MM.1S (cell line): ENCODE data around the gene SRGAP3.

Experiments
- DNase-seq: peaks from one replicate; pipeline ENCODE4 v3.0.0-alpha.2; 2015
- H2AFZ ChIP-seq: fragments of 300-600 bp; sonication (generic); 2 replicates; pipeline ENCODE4 v1.6.0; 2016; ENCODE audit warnings: antibody characterized with exemption, low read length
- H3F3A ChIP-seq: fragments of 300-600 bp; sonication (generic); 2 replicates; pipeline ENCODE4 v1.6.1; 2016; ENCODE audit warnings: mild to moderate bottlenecking, antibody characterized with exemption, low read length, moderate library complexity, mixed read lengths; ENCODE audit not compliant: insufficient read depth
- H3K27ac ChIP-seq: fragments of 300-600 bp; sonication (generic); 2 replicates; pipeline ENCODE4 v1.5.1; 2016; ENCODE audit warnings: mild to moderate bottlenecking, low read length
- H3K27me3 ChIP-seq: fragments of 300-600 bp; sonication (generic); replicated peaks from 2 replicates; pipeline ENCODE4 v1.6.0; 2016; ENCODE audit warnings: low read length; ENCODE audit not compliant: insufficient read depth
- H3K36me3 ChIP-seq: fragments of 300-600 bp; sonication (generic); replicated peaks from 2 replicates; pipeline ENCODE4 v1.6.1; 2016; ENCODE audit warnings: mild to moderate bottlenecking, low read length, mixed read lengths; ENCODE audit not compliant: insufficient read depth
- H3K4me1 ChIP-seq: fragments of 300-600 bp; sonication (generic); 2 replicates; pipeline ENCODE4 v1.6.1; 2016; ENCODE audit warnings: low read length, mixed read lengths
- H3K4me2 ChIP-seq: fragments of 300-600 bp; sonication (generic); 2 replicates; pipeline ENCODE4 v1.6.0; 2016; ENCODE audit warnings: low read depth, low read length
- H3K4me3 ChIP-seq: fragments of 300-600 bp; sonication (generic); 2 replicates; pipeline ENCODE4 v1.5.1; 2016; ENCODE audit warnings: low read length, mixed read lengths
- H3K79me2 ChIP-seq: fragments of 300-600 bp; sonication (generic); 2 replicates; pipeline ENCODE4 v1.6.1; 2016; ENCODE audit warnings: mixed run types, low read length, mixed read lengths
- H3K9ac ChIP-seq: fragments of 300-600 bp; sonication (generic); 2 replicates; pipeline ENCODE4 v1.6.1; 2016; ENCODE audit warnings: low read length, mixed read lengths
- H3K9me2 ChIP-seq: fragments of 300-600 bp; sonication (generic); replicated peaks from 2 replicates; pipeline ENCODE4 v1.6.1; 2016; ENCODE audit warnings: mild to moderate bottlenecking, low read length, mixed read lengths; ENCODE audit not compliant: insufficient read depth
- H3K9me3 ChIP-seq: fragments of 300-600 bp; sonication (generic); replicated peaks from 2 replicates; pipeline ENCODE4 v1.6.1; 2016; ENCODE audit warnings: mild to moderate bottlenecking, low read length, mixed read lengths; ENCODE audit not compliant: insufficient read depth
- H4K20me1 ChIP-seq: fragments of 300-600 bp; sonication (generic); 2 replicates; pipeline ENCODE4 v1.6.1; 2016; ENCODE audit warnings: mild to moderate bottlenecking, low read length, moderate library complexity, mixed read lengths; ENCODE audit not compliant: insufficient read depth
- CTCF ChIP-seq: fragments of 300-600 bp; sonication (generic); IDR thresholded peaks from 2 replicates; pipeline ENCODE4 v1.5.1; 2016; ENCODE audit warnings: antibody characterized with exemption, low read length, mixed read lengths
- EZH2 ChIP-seq: fragments of 300-600 bp; sonication (generic); optimal IDR thresholded peaks from 2 replicates; pipeline ENCODE3; 2017; ENCODE audit warnings: low read depth, mild to moderate bottlenecking, antibody characterized with exemption, low read length, mixed read lengths
- EZH2phosphoT487 ChIP-seq: fragments of 300-600 bp; sonication (generic); IDR thresholded peaks from 2 replicates; pipeline ENCODE4 v1.6.1; 2018; ENCODE audit warnings: antibody characterized with exemption, low read length

SRGAP3 gene

DNA sequence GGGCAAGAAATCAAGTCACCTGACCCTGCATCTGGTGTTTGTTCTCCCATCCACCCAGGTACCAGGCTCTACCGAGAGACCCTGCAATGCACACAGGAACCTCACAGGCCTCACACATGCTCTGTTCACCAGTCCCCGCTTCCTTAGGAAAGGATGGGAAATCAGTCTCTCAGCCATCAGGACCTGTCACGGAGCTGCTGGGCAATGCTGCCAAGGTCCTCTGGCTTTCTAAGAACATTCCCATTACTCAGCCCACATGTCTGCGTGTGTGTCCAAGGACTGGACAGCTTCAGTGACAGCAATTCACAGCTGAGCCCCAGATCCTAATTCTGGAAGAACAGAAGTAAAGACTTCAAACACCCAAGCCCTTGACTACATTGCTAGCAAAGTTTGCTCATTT lies 6.5 kb upstream of the SRGAP3 start:
- no peak overlapping the region for H3K27ac ChIP-seq
- no peak overlapping the region for H3K4me3 ChIP-seq
- TF ChIP-seq CTCF (no peak), EZH2phosphoT487 (no peak), EZH2 (no peak)
- no peaks in the 10 kb centered on the region for H3F3A ChIP-seq
- H3K27me3 ChIP-seq: no peaks in the 10 kb centered on the region
- no peaks in the 10 kb centered on the region for H3K36me3 ChIP-seq
- no peaks in the 10 kb centered on the region for H3K79me2 ChIP-seq
- no peaks in the 10 kb centered on the region for H3K9me2 ChIP-seq
- DNase-seq: no peak
- no peak overlapping the region for H2AFZ ChIP-seq
- H3K9ac ChIP-seq: no peak overlapping the region
- H3K9me3 ChIP-seq: no peaks in the 10 kb centered on the region
- H3K4me1 ChIP-seq: no peaks in the 10 kb centered on the region
- no peak overlapping the region for H3K4me2 ChIP-seq
- no peaks in the 10 kb centered on the region for H4K20me1 ChIP-seq

DNA sequence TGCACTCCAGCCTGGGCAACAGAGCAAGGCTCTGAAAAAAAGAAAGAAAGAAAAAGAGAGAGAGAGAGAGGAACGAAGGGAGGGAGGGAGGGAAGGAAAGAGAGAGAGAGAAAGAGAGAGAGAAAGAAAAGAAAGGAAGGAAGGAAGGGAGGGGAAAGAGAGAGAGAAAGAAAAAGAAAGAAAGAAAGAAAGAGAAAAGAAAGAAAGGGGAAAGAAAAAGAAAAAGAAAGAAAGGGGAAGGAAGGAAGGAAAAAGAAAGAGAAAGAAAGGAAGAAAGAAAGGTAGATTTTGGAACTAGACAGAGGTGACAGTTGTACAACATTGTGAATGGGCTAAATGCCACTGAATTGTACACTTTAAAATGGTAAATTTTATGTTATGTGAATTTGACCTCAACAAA lies 5.3 kb upstream of the SRGAP3 start:
- Histone ChIP-seq H3F3A (no peaks in the 10 kb centered on the region), H3K9me2 (no peaks in the 10 kb centered on the region)

GRCh38 chr3:9253327-9253726 lies 3.9 kb upstream of the SRGAP3 start:
- DNase-seq: no peak
- no peak overlapping the region for H2AFZ ChIP-seq
- no peak overlapping the region for H3K27ac ChIP-seq
- no peak overlapping the region for H3K4me2 ChIP-seq
- no peaks in the 10 kb centered on the region for H3K36me3 ChIP-seq
- H3K9ac ChIP-seq: no peak overlapping the region
- H3K4me3 ChIP-seq: no peak overlapping the region
- H4K20me1 ChIP-seq: no peaks in the 10 kb centered on the region
- no peaks in the 10 kb centered on the region for H3K27me3 ChIP-seq
- no peaks in the 10 kb centered on the region for H3F3A ChIP-seq
- H3K9me3 ChIP-seq: no peaks in the 10 kb centered on the region
- H3K4me1 ChIP-seq: no peaks in the 10 kb centered on the region
- H3K79me2 ChIP-seq: no peaks in the 10 kb centered on the region
- no peaks in the 10 kb centered on the region for H3K9me2 ChIP-seq
- TF ChIP-seq EZH2phosphoT487 (no peak), EZH2 (no peak)

More for the DNA sequence above, 5.3 kb upstream of the SRGAP3 start:
- Histone ChIP-seq H3K4me2 (no peak overlapping the region), H3K4me3 (no peak overlapping the region), H3K9ac (no peak overlapping the region), H2AFZ (no peak overlapping the region), H3K27ac (no peak overlapping the region), H3K36me3 (no peaks in the 10 kb centered on the region), H3K27me3 (no peaks in the 10 kb centered on the region), H3K9me3 (no peaks in the 10 kb centered on the region), H3K79me2 (no peaks in the 10 kb centered on the region), H4K20me1 (no peaks in the 10 kb centered on the region), H3K4me1 (no peaks in the 10 kb centered on the region)
- no peak for DNase-seq
- TF ChIP-seq CTCF (no peak), EZH2phosphoT487 (no peak), EZH2 (no peak)

- Histone ChIP-seq H3K9me2 (no peaks in the 10 kb centered on the region), H3K27me3 (no peaks in the 10 kb centered on the region), H3K4me1 (no peaks in the 10 kb centered on the region), H4K20me1 (no peaks in the 10 kb centered on the region), H3K4me2 (no peak overlapping the region), H3F3A (no peaks in the 10 kb centered on the region), H3K4me3 (no peak overlapping the region), H3K9ac (no peak overlapping the region), H3K9me3 (no peaks in the 10 kb centered on the region), H3K79me2 (no peaks in the 10 kb centered on the region), H3K27ac (no peak overlapping the region), H3K36me3 (no peaks in the 10 kb centered on the region), H2AFZ (no peak overlapping the region)
- no peak for DNase-seq
- TF ChIP-seq EZH2phosphoT487: no peak
- TF ChIP-seq EZH2: no peak
- TF ChIP-seq CTCF: no peak
Observed at GRCh38 chr3:9251055-9251786, 1.8 kb upstream of the SRGAP3 start.
